22Rv1 (cell line): Measurements from ENCODE around the gene C5orf47.

ENCODE experiments used
- CTCF ChIP-seq: fragments of 450-650 bp; IDR thresholded peaks from 2 replicates; pipeline ENCODE4 v1.5.1; 2017; ENCODE audit warnings: mild to moderate bottlenecking
- ZFX ChIP-seq: fragments of 450-650 bp; IDR thresholded peaks from 2 replicates; pipeline ENCODE4 v1.6.1; 2017; ENCODE audit warnings: antibody characterized with exemption, borderline replicate concordance

DNA sequence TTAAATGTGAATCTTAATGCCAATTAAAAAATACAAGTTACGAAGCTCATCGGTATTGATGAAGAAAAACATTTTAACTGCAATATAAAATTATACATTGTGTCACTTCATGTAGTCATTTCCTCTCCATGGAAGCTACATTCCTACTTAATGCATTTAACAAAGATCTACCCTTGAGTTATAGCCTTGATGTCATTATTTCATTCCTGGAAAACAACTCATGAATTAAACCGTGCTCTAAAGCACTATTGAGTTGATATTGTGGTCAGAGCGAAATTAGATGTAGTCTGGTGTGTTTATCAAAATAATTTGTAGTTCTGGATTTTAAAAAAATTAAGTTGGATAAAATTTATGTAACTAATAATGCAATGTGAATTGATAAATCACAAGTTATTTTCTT is 11.1 kb downstream of the C5orf47 start:
- TF ChIP-seq CTCF (no peak), ZFX (no peak)
